Choroid plexus epithelial cell (primary cell): ENCODE measurements around the gene GMDS.

Experiments
- DNase-seq: peaks from one replicate; pipeline ENCODE4 v3.0.0-alpha.2; 2010; ENCODE audit warnings: low read depth
- H3K4me3 ChIP-seq: 2 replicates; pipeline ENCODE4 v1.5.1; 2011; ENCODE audit warnings: low read depth, mild to moderate bottlenecking, control low read depth, low read length, moderate library complexity
- TF ChIP-seq, protein P1 (sequence below): conservative IDR thresholded peaks from 2 replicates; pipeline ENCODE4 v1.5.1; 2011; ENCODE audit warnings: low read depth, mild to moderate bottlenecking, control low read depth, inconsistent platforms, low read length, moderate library complexity

The GMDS gene

DNA sequence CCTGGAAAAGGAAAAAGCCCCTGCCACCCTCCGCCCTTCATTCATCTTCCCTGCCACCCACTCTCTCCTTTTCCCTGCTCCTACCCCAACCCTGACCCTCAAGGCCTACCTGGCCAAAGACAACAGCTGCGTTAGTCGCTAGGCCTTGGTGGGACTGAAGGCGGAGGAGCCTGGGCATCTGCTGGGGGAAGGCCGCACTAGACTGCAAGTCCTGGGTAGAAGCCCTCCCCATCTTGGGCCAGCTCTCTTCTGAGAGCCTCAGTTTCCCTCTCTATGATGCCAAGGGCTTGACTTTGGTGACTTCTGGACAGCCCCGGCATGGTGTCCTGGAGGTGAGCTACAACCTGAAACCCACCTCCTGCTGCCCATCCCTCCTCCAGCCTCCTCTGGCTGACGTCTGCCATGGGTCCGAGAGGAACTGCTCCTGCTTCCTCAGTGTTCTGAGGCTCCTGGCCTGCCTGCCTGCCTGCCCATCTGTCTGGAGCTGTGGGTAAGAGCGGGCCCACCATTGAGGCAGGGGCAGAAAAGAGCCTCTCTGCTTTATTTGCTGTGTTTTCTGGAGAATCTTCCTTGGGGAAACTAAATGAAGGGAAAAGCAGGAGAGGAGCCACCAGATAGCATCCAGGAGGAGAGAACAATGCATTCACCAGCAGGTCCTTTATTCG lies 643.2 kb downstream of the GMDS start:
- TF ChIP-seq, protein P1, sequence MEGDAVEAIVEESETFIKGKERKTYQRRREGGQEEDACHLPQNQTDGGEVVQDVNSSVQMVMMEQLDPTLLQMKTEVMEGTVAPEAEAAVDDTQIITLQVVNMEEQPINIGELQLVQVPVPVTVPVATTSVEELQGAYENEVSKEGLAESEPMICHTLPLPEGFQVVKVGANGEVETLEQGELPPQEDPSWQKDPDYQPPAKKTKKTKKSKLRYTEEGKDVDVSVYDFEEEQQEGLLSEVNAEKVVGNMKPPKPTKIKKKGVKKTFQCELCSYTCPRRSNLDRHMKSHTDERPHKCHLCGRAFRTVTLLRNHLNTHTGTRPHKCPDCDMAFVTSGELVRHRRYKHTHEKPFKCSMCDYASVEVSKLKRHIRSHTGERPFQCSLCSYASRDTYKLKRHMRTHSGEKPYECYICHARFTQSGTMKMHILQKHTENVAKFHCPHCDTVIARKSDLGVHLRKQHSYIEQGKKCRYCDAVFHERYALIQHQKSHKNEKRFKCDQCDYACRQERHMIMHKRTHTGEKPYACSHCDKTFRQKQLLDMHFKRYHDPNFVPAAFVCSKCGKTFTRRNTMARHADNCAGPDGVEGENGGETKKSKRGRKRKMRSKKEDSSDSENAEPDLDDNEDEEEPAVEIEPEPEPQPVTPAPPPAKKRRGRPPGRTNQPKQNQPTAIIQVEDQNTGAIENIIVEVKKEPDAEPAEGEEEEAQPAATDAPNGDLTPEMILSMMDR, result no peak
- H3K4me3 ChIP-seq, result no peak overlapping the region
- DNase-seq, result no peak

DNA sequence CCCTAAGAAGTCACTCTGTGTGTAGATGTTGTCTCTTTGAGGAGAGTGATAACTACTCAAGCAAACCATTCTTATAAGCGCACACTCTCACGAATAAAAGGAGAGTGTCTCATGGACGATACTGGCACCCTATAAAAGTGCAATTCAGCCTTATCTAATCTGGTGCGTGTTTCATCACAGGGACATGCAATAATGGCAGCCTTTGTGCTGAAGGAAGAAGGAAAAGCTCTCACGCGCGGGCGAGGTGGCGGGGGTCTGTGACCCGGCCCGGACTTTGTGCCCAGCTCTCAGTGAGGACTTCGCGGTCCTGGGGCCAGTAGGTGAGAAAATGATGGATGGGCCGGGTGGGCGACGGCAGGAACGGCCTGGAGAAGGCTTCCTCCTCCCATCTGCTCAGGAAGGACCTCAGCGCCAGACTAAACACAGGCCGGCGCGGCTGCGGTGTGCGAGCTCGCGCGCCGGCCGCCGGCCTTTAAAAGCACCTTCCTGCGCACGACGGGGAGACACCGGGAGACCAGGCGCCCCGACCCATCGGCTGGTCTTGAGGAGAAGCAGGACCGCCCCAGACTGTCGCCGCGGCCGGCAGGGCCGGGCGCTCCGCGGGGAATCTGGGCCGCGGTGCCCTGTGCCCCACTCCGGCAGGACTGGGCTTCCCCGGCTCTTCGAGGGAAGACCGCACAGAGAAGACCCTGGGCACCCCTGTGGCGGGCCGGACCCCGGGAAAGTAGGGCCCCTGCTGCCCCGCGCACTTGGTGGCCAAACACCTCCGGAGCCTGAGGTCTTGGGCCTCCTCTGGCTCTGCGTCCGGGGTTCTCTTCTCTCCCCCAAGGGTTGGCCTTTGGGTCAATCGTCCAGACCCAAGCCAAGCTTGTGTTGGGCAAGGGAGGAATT lies 644.0 kb downstream of the GMDS start:
- no peak for DNase-seq
- H3K4me3 ChIP-seq, result no peak overlapping the region
- TF ChIP-seq, protein P1, result no peak

DNA sequence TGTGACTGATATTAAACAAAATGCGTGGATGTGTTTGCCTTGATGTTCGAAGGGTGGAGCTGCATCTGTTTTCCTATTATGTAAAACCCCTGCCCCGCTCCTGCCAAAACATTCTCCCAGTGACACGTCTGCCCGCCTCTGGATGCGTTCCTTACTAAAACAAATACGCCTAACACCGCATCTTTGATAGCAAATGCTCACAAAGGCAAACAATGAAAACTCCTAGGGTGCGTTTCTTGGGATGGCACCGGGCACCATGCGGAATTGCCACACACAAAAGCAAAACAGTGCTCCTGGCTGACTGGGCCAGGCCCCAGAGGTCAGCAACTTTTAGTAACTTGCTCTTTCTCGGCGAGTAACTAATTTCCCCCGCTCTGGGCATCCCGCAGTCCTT lies 644.6 kb downstream of the GMDS start:
- H3K4me3 ChIP-seq, result no peak overlapping the region
- TF ChIP-seq, protein P1, result no peak
- no peak for DNase-seq

DNA sequence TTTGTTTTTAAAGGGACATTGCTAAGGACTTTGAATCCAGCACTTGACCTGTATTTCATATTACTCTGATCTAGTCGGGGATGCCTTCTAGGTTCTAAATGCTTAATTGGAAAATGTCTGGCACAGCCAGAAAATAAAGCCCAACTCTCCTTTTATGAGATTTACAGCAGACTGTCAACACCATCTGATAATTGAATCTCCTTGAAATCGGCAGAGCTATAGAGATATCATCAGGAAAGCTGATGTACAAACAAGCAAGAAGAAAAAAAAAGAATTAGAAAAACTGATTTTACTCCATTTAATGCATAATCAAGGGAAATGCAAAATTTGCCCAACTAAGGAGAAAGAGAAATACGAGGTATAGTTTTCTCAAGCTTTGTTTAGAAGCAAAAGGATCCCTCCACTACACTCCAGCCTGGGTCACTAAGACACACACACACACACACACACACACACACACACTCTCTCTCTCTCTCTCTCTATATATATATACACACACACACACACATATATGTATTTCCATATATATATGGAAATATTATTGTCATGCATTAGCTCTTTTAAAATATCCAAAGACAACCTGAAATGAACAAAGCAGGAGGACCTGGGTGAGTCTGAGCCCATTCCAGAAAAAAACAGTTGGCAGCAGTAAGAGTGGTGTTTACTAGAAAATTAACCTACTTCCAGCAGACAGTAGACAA lies 645.2 kb downstream of the GMDS start:
- TF ChIP-seq, protein P1, result no peak
- DNase-seq, result no peak
- no peak overlapping the region for H3K4me3 ChIP-seq

DNA sequence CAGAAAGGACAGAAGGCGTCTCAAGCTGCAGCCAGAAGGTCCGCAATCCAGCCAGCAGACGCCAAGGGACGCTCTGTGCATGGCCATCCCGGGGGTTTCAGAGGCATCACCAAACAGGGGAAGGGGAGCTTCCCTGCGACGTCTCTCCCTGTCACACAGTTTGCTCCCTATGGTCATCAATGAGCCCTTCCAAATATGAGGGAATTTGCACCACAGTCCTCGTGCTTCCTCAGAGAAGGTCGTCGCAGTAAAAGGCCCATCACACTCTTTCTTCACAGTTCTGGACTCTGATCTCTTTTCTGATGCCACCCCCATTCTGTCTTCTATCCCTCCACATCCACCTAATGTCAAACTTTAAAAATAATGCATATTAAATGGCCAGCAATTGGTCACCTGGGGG lies 645.9 kb downstream of the GMDS start:
- TF ChIP-seq, protein P1, result no peak
- no peak overlapping the region for H3K4me3 ChIP-seq
- DNase-seq, result no peak

DNA sequence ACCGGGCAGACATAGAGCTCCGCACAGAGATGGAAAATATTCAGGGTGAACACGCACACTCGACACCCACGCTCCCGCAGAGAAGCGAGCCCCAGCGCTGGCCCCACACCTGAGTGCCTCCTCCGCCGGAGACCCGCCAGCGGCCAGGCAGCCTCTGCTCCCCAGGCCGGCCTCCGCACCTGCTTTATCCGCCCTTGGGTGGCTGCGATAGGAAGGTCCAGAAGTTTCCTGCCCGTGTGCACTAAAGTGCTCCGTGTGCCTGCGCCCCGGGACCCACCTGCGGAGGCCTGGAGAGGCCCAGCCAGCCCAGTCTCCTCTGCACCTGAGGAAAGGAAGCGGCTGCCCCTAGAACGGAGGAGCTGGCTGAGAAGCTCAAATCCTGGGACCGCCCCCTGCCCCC lies 646.5 kb downstream of the GMDS start:
- TF ChIP-seq, protein P1, result no peak
- no peak for DNase-seq
- H3K4me3 ChIP-seq, result no peak overlapping the region
